ENCODE measurements around the gene ACP6.

ACP6 gene

DNA sequence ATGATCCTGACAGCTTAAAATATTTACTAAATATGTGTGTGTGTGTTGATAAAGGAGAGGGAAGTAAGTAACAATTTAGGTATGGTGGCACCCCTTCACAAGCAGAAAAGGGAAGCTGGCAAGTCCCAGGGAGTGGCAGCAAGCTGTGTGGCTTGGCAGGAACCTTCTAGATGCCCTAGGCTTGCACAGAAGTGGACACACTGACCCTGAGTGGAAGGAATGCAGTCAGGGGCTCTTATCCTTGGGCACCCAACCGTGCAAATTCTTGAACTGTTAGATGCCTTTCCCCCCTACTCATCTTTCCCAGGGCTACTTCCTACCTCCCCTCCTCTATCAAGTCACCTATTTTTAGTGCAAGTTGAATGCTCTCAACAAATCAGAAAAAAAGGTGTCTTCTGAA, 18.9 kb downstream of the ACP6 start:
- no peak for DNase-seq (ENCODE audit: low spot score)

DNA sequence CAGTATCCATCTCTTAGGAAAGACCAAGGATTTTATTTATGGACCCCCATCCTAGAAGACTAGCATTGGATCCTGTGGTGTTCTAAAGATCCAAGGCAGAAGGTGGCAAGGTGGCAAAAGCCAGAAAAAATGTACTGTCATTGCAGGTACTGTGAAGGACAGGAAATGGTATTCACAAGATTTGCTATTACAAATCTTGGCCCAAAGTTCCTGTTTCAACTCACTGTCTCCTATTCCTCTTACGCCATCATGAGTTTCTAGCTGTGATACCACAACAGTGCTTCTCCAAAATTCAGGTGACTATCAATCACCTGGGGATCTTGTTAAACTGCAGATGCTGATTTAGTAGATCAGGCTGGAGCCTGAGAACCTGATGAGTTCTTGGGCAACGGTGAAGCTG, 21.4 kb downstream of the ACP6 start:
- no peak for DNase-seq (ENCODE audit: low spot score)

DNA sequence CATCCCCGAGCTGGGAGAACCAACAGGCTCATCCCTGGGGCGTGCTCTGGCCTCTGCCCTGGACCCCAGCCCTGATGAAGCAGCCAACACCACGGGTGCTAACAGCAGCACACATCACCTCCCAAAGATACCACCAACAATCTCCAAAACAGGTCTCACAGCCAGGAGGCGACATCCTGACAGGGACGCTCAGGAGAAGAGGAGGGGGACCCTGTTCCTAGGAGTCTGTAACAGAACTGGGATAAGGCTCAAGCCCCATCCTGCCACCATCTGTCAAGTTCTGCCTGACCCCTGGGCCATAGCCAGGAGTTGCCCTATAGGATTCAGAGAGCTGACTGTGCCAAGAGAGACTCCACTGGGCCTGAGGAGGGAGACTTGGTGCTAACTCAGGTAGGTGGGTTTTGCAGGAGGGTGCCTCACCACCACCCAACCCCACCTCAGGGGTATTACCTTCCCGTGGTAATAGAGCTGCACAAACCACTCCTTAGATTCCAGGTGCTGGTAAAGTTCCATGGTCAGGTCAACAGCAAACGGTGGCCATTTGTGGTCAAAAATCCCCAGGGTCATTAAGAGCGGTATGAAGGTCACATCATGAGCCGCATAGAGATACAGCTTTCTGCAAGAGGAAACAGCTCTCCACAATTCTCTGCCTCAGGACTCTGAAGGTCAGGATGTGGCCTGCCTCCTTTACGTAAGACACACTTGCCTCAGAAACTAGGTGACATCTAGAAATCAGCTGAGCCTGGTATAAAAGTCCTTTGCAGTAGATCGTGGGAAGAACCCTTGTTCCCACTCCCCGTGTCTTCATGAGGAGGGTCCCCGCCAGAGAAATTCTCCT, 22.3 kb downstream of the ACP6 start:
- no peak for DNase-seq (ENCODE audit: low spot score)

DNA sequence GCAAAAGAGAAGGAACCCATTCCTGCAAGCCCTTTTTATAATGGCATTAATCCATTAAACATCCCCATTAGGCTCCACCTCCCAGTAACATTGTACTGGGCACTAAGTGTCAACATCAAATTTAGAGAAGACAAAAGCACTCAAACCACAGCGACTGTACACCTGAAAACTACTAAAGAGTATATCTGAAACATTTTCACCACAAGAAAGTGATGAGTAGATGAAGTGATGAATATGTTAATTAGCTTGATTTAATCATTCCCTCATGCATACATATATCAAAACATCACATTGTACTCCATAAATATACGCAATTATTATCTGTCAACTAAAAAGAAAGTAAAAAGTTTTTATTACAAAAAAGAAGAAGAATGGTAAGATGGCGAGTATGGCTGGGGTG, 26.4 kb downstream of the ACP6 start:
- no peak for DNase-seq (ENCODE audit: low spot score)

DNA sequence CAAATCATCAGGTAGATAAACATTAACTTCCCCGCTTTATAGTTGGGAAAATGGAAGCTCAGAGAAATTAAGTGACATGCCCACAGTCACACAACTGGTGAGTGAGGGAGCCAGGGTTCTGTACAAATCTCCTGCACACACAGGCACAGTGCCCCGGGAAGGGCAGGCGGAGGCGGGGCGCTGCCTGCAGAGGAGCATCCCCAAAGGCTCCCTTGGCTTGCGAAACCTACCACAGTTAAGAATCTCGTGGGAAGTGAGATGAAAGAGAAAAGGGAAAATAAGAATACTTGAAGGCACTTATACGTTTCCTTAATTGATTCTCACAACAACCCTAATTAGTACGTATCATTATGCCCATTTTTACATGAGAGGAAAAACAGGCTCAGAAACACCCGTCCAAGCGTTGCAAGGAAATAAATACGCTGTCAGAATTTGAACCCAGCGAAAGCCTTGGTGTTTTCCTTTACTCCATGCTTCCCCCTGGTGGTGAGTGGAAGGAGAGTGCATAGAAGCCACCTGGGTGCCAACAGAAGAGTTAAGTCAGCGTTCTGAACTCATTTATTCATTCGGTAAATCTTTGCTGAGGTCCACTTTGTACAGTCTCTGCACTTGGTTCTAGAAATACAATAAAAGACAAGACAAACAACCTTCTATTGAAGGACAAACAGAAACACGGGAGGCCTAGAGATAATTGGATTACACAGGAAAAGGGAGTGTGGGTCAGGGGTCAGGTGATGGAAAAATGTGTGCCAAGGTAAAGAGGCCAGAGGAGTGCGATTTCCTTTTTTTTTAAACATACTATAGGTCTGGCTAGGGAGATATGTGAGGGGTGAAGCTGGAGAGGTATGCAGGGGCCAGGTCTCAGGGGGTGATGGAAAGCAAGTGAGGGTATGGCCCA, 28.4 kb downstream of the ACP6 start:
- DNase-seq (ENCODE audit: low spot score), result peak; percentile 57

DNA sequence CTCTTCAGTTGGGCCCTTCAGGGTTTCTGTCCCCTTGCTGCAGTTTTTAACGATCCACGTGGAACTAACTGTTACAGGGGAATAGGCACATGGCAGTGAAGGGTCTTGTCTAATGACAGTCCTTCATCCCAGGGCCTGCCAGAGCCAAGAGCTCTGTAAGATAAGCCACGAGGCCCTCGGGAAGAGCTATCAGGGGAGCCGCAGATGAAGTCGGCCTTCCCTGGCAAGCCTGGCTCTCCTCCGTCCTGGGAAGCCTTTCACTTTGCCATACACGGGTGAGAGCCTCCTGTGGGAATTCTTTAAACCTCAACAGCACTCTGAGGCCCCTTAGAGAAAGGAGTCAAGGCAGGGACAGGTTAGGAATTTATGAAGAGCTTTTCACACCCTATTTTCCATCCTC, 29.0 kb downstream of the ACP6 start:
- DNase-seq (ENCODE audit: low spot score), result no peak

DNA sequence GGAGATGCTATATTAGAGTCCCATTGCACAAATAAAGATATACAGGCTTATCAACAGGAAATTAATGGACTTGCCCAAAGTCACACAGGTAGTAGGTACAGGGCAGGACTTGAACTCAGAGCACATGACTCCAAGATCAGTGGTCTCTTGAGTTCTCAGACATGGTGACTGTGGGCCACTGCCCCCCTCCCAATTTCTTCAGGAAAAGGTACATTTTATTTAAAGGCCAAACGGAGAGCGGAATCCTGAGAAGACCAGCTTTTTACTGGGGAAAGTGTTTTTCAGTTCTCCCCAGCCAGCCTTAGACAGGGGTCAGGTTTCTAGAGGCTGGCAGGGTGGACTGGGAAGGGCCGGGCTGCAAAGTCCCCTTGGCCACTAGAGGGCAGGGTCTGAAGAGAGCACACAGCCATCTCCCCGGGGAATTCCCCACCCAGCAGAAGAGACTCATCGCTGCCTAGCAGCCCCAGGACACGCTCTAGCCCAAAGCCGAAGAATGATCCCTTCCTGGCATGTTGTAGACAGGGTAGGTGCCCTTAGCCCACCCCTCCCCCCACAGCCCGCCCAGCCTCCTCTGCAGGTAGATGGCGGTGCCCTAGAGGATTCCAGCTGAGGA, 29.7 kb downstream of the ACP6 start:
- peak; percentile 61 for DNase-seq (ENCODE audit: low spot score)

DNA sequence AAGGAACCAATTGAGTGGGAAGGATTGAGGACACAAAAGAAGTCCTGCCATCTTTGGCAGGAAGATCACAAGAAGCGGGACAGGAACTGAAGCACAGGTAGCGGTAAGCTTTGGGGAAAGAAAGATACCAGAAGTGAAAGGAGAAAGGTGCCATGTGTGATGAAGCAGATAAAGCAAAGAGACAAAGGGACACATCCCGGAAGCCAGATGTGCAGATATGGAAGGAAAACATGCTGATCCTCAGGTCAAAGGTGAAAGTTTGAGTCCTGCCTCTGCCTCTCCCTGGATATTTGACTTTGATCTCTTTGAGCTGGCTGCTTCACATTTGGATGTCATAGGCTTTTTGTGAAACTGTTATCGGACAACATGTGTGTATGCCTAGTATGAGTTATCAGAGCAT, 34.0 kb downstream of the ACP6 start:
- DNase-seq (ENCODE audit: low spot score), result no peak

DNA sequence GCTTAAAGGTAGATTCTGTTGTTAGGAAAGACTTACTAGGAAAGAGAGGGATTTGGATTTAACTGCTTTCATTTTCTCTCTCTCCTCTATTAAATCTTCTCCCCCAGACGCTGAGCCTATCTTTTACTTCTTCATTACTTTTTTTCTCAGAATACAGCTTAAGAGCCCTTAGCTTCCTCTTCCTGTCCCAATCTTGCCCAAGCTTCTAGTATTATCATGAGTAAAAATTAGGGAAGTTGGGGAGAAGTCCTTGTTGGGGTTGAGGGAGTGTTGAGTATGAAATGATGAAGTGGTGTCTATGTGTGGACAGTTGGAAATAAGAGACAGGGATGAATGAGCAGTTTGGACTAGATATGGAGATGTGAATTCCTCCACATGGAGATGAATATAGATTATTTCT, 35.0 kb downstream of the ACP6 start:
- no peak for DNase-seq (ENCODE audit: low spot score)

DNA sequence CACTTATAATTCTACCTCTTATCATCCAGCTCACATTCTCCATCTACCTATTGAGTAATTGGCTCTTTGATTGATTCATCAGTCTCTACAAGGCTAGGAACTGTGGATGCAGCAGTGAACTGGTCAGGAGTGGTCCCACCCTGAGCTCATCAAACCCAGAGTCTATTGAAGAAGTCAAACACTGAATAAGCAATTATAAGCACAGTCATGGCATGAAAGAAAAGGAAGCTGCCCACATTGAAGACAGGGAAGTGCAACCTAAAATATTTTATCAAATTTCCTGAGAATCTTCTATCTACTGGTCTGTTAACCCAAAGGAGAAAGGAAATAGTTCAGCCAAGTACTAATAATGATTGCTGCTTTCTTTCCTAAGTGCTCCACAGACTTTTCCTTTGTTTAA, 35.7 kb downstream of the ACP6 start:
- DNase-seq (ENCODE audit: low spot score), result no peak

DNA sequence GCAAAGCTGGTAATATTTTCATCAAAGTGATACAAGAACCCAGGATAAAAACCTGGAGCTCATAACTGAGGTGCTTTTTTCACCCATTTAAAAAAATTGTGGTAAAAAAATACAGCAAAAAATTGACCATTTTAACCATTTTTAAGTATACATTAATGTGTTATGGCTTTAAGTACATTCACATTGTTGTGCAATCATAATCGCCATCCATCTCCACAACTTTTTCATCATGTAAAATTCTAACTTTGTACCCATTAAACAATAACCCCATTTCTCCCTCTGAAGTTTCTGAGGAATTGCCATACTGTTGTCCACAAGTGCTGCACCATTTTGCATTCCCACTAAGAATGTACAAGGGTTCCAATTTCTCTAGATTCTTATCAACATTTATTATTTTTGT, 36.6 kb downstream of the ACP6 start:
- no peak for DNase-seq (ENCODE audit: low spot score)

DNA sequence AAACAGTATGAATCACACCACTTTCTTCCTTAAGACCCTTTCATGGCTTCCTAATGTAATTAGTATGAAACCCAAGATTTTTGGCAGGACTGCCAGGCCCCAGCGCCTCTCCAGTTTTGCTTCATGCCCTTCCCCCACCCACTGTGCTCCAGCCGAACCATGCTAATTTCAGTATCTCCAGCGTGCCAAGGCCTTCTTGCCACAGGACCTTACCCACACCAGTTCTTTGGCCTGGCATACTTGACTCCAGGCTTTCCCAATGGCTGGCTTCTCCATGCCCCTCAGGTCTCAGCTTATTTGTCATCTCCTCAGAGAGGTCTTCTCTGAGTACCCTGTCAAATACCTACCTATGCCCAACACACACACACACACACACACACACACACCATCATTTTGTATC, 38.5 kb downstream of the ACP6 start:
- no peak for DNase-seq (ENCODE audit: low spot score)

DNA sequence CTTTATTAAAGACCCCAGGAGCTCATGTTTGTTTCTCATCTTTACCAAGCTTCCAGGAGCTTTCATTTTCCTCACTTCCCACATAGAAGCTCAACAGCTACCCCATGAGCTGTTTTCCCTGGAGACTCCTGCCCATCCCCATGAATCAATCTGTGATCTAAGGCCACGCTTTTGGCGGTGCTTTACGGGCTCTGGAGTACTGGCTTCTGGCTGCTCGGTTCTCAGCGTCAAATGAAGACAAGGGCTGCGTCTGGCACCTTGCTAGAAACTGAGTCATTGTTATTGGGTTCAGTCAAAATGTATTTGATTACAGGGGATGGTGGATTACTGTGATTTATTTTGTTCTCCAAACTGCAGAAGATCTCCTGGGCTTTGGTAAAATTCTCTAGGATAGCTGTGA, 39.9 kb downstream of the ACP6 start:
- no peak for DNase-seq (ENCODE audit: low spot score)

DNA sequence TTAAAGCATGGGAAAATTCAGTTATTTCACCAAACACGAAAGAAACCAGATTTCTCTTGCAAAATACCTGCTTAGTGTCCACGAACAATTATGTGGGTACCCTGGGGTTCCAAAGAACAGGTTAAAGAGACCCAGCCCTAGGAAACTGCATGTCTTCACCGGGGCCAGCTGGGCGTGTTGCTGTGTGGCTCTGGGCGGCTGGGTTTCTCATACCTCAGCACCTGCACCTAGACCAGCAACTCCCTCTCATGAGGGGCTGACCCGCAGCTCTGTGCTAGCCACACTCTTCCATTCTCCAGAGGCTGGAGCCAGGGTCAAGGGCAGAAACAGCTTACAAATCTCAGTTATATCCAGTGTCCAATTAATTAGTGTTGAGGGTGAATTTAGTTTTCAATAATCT, 40.3 kb downstream of the ACP6 start:
- no peak for DNase-seq (ENCODE audit: low spot score)

DNA sequence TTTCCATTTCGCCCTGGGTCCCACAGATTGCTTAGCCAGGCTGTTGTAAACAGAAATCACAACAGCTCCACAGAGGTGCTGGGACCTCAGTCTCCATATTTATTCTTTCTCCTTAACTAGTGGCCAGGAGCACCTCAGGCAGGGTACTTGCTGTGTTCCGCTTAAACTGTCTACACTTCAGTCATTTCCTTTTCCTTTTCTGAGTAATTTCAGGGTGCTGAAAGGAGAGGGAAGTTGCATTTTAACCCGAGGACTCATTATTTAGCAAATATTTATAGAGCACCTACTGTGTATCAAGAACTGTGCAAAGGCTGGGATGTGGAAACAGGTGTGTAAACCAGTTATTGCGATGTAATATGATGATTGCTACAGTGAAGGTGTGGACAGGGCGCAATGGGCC, 41.9 kb downstream of the ACP6 start:
- no peak for DNase-seq (ENCODE audit: low spot score)

DNA sequence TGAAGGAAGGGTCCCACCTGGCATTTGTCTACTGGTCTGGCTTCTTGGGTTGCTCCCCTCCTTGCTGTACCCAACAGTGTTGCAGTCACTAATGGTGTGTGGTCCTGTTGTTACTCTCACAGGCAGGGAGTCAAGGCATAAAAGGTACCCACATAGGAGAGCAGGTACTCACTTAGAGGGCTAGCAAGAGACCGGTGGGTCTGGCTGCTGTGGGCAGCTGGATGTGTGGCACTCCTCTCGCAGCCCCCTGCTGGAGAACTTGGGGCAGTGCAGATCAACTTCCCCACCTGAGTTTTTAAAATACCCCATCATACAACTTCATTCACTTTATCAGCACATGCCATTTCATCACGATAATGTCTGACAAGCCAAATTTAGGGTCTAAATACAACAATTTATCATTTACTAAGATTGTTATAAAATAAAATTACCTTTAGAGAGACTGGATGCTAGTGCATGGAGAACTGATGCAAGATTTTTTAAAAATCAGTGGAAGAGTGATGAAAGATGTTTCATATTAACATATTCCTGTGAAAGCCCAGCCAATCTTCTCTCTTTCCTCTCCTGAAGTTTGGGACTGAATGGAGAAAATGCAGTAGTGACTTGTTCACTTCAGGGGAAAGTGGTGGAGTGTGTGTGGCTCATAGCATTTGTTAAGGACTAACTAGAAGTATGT, 42.8 kb downstream of the ACP6 start:
- peak; percentile 48 for DNase-seq (ENCODE audit: low spot score)

DNA sequence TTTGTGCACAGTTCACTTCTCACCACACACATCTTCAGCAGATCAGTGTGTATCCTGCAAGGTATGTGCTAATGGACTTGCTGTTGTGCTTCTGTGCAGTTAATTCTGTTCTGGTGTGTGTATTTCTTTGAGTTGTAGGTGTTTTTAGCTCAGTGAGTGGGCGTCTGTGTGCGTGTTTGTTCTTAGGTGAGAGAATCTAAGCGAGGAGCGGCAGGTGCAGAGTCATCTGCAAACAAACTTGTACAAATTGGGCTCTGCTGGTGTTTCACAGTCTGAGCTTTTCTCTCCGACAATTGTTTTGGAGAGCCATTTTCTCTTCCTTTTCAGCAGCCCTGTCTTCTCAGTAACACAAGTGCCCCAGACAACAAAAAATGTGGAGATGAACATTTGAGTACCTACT, 43.6 kb downstream of the ACP6 start:
- no peak for DNase-seq (ENCODE audit: low spot score)

DNA sequence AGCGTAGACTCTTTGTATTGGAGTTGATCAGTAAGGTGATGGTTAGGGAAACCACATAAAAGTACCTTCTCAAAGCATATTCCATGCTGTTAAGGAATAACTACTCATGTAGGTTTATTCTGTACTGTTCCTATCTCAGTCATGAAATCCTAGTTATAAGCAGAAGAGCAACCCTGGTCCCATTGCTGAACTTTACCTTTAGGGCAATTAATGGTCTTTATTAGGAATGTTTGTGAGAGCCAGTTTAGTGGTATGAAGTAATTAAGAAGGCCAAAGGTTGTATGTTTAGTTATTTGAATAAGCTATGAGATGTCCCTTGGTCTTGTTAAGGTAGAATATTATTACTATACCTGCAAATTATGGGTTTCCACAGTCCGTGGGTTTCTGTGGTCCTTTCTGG, 44.0 kb downstream of the ACP6 start:
- no peak for DNase-seq (ENCODE audit: low spot score)

DNA sequence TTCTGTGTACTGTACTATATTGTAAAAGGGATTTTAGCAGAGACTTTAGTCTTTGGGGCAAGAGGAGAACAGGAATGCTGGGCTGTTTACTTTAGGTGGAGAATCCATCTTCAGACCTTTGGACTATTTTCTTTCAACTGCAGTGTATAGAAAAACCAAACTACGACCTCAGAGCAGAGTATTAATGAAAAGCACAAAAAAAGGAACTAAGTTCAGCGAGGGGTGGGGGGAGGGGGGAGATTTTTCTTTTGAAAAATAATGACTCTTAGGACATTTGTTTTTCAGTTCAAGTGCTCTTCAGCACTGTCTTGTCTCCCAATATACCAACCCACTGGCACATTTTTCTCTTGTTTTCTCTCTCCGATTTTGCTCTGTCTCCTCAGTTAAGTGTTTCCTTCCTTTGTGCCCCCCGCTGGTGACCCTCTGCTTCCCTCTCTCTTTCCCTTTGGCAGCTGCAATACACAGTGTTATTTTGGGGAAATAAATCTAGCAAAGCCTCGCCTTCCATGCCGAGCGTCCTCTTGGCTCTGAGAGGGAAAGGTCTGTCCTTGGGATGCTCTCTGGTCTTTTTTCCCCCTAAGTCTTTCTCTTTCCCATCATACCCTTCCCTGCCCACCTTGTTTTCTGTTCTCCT, 44.8 kb downstream of the ACP6 start:
- DNase-seq (ENCODE audit: low spot score), result no peak

DNA sequence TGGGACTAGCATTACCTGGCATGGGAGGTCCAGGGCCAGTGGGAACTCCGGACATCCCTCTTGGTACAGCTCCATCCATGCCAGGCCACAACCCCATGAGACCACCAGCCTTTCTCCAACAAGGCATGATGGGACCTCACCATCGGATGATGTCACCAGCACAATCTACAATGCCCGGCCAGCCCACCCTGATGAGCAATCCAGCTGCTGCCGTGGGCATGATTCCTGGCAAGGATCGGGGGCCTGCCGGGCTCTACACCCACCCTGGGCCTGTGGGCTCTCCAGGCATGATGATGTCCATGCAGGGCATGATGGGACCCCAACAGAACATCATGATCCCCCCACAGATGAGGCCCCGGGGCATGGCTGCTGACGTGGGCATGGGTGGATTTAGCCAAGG, 45.8 kb downstream of the ACP6 start:
- DNase-seq (ENCODE audit: low spot score), result no peak

DNA sequence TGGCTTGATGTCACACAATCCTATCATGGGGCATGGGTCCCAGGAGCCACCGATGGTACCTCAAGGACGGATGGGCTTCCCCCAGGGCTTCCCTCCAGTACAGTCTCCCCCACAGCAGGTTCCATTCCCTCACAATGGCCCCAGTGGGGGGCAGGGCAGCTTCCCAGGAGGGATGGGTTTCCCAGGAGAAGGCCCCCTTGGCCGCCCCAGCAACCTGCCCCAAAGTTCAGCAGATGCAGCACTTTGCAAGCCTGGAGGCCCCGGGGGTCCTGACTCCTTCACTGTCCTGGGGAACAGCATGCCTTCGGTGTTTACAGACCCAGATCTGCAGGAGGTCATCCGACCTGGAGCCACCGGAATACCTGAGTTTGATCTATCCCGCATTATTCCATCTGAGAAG, 46.3 kb downstream of the ACP6 start:
- no peak for DNase-seq (ENCODE audit: low spot score)

DNA sequence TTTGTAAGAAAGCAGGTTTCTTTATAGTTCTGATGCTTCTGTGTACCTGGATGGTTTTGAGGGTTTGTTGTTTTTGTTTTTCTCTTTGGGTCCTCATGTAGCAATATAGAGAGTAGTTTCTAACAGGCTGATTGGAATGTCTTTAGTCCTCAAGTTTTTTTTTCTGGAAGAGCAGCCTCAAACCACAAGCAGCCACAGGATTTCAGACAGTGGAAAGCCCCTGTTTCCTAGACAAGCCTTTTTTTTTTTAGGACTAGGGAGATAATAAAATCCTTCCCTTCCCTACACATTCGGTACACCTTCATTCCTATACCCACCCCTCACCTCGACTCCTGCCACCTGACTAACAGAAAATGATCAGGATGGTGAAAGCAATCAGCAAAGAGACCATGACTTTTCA, 47.6 kb downstream of the ACP6 start:
- no peak for DNase-seq (ENCODE audit: low spot score)
